Panc1 (cell line): ENCODE measurements around the gene TRIM54. TPM values are rescaled to one million over a fixed set of nuclear protein-coding genes. Genes with fewer than 3 reads are reported as not detected.
"Not testable (repeated sequence)": the region's sequence is repeated elsewhere in the genome, so short reads cannot be mapped to it uniquely, and the experiment has no call there.

ENCODE experiments used
- ATAC-seq: fragments of 200-7000 bp; cut with Tn5 transposase; 2 replicates; pipeline ENCODE4 v1.9.1; 2020; ENCODE audit warnings: mild to moderate bottlenecking, moderate library complexity
- BruUV-seq: library from RNA; stranded (reverse); fragments of 400-500 nt; replicated peaks from 2 replicates; lab custom pipeline; 2021; lab: Mats Ljungman, UMichigan
- CTCF ChIA-PET: fragments of 300-600 bp; sonication (Branson Sonifier 250); formaldehyde crosslinking; loops from one replicate; lab custom pipeline; 2022; ENCODE audit warnings: antibody characterized with exemption; lab: Charles Lee
- POLR2A ChIA-PET: fragments of 300-600 bp; sonication (Branson Sonifier 250); formaldehyde crosslinking; loops from one replicate; lab custom pipeline; 2022; ENCODE audit warnings: antibody characterized with exemption; lab: Charles Lee
- DNase-seq: peaks from one replicate; pipeline ENCODE4 v3.0.0-alpha.2; 2010; ENCODE audit warnings: low read depth, low spot score
- H3K27ac ChIP-seq: 2 replicates; pipeline ENCODE4 v1.5.1; 2011; ENCODE audit warnings: mild to moderate bottlenecking, low read length, inconsistent platforms
- H3K27me3 ChIP-seq: fragments of 200-500 bp; sonication (Bioruptor generic); 2 replicates; pipeline ENCODE4 v1.6.0; 2014; ENCODE audit warnings: low read length, inconsistent platforms; ENCODE audit not compliant: control insufficient read depth, insufficient read depth
- H3K36me3 ChIP-seq: fragments of 200-500 bp; sonication (Bioruptor generic); 2 replicates; pipeline ENCODE4 v1.5.1; 2014; ENCODE audit warnings: inconsistent platforms, mild to moderate bottlenecking, low read length, moderate library complexity; ENCODE audit not compliant: control insufficient read depth, insufficient read depth
- H3K4me1 ChIP-seq: 2 replicates; pipeline ENCODE4 v1.5.1; 2011; ENCODE audit warnings: inconsistent platforms, mild to moderate bottlenecking, low read length, moderate library complexity; ENCODE audit not compliant: control insufficient read depth, insufficient read depth
- H3K4me3 ChIP-seq, 2 experiments: 2 replicates each; pipeline ENCODE4 v1.5.1; 2011 to 2012; ENCODE audit warnings: low read depth in 2 of 2, low read length in 2 of 2, mild to moderate bottlenecking in 2 of 2, inconsistent platforms in 1 of 2, moderate library complexity in 1 of 2
- H3K9me3 ChIP-seq: fragments of 200-500 bp; sonication (Bioruptor generic); 2 replicates; pipeline ENCODE4 v1.5.1; 2014; ENCODE audit warnings: low read depth, mild to moderate bottlenecking, inconsistent platforms, low read length, moderate library complexity; ENCODE audit not compliant: control insufficient read depth, insufficient read depth
- CTCF ChIP-seq: fragments of 450-650 bp; IDR thresholded peaks from 2 replicates; pipeline ENCODE4 v1.5.1; 2017; ENCODE audit warnings: mild to moderate bottlenecking
- POLR2AphosphoS5 ChIP-seq: IDR thresholded peaks from 2 replicates; pipeline ENCODE4 v1.6.1; 2012; ENCODE audit warnings: mild to moderate bottlenecking, low read depth, low read length, moderate library complexity
- REST ChIP-seq, 2 experiments: IDR thresholded peaks; 2 replicates each; pipeline ENCODE4 v1.6.1; 2011 to 2012; ENCODE audit warnings: low read depth in 2 of 2, control low read depth in 1 of 2, low read length in 1 of 2, mild to moderate bottlenecking in 1 of 2, moderate library complexity in 1 of 2; ENCODE audit not compliant: insufficient read depth in 1 of 2
- SIN3A ChIP-seq: IDR thresholded peaks from 2 replicates; pipeline ENCODE4 v1.6.1; 2012; ENCODE audit warnings: low read depth, mild to moderate bottlenecking, low read length, moderate library complexity, borderline replicate concordance; ENCODE audit not compliant: insufficient read depth
- TCF7L2 ChIP-seq: IDR thresholded peaks from 2 replicates; pipeline ENCODE4 v1.6.1; 2011; ENCODE audit warnings: mild to moderate bottlenecking, low read depth, low read length, inconsistent platforms
- in situ Hi-C: cut with HindIII; loops from 2 replicates; pipeline ENCODE4 v1.10.0; 2016; ENCODE audit warnings: low sequenced_read_pairs, low pct_unique_long_range_greater_than_20kb
- intact Hi-C: fragments of 100-400 bp; cut with micrococcal nuclease; formaldehyde crosslinking; loops from one replicate; pipeline ENCODE4 v1.10.0; 2022; ENCODE audit not compliant: unreplicated experiment
- total RNA-seq: library from RNA; stranded (reverse); gene quantifications from one replicate; pipeline ENCODE4 v1.2.1, GENCODE V29; 2021; ENCODE audit not compliant: unreplicated experiment

The TRIM54 gene
- total RNA-seq, 1 experiment from 2014 or later, result 0.21 TPM

- CTCF ChIA-PET, result no interaction called here
- Histone ChIP-seq H3K36me3 (no peaks in the 10 kb centered on the region), H3K4me3 (no peak overlapping the region), H3K27me3 (0 out of 2 replicates have a peak, but pooled peaks cover 4% of the 10 kb centered on the region), H3K9me3 (no peaks in the 10 kb centered on the region), H3K4me1 (no peaks in the 10 kb centered on the region), H3K27ac (no peak overlapping the region)
- no peak for ATAC-seq
- POLR2A ChIA-PET, result no interaction called here
- intact Hi-C loops (no loop called here), in situ Hi-C loops (no loop called here)
- BruUV-seq, result no TSS peak
- DNase-seq, result no peak
- TF ChIP-seq TCF7L2 (no peak), SIN3A (no peak), REST (IDR thresholded peaks at IDR 0.05; ENCODE audit: insufficient read depth in 1 of 2, low read depth in 2 of 2, low read length in 1 of 2) (no peak), CTCF (no peak), POLR2AphosphoS5 (no peak)
Observed at GRCh38 chr2:27270670-27271069, 11.6 kb upstream of the TRIM54 start.

GRCh38 chr2:27271631-27272340 lies 10.4 kb upstream of the TRIM54 start:
- in situ Hi-C loops (no loop called here), intact Hi-C loops (no loop called here)
- ChIA-PET POLR2A (interaction anchor here (0.7 kb wide), 2 partner anchors 21 to 493 kb away, joined by 3 read pairs; no protein-coding TSS in a partner anchor), CTCF (interaction anchor here (0.7 kb wide), 1 partner anchor 51 kb away, joined by 3 read pairs; no protein-coding TSS in a partner anchor)
- no TSS peak for BruUV-seq
- no peaks in the 10 kb centered on the region for H3K36me3 ChIP-seq
- no peak for ATAC-seq
- TF ChIP-seq TCF7L2 (no peak), SIN3A (no peak), POLR2AphosphoS5 (no peak), CTCF (no peak), REST (IDR thresholded peaks at IDR 0.05; ENCODE audit: insufficient read depth in 1 of 2, low read depth in 2 of 2, low read length in 1 of 2) (no peak)
- no peaks in the 10 kb centered on the region for H3K4me1 ChIP-seq
- no peak overlapping the region for H3K4me3 ChIP-seq
- H3K27ac ChIP-seq, result no peak overlapping the region
- H3K27me3 ChIP-seq, result 0 out of 2 replicates have a peak, but pooled peaks cover 4% of the 10 kb centered on the region
- H3K9me3 ChIP-seq, result no peaks in the 10 kb centered on the region
- DNase-seq, result no peak

- H3K4me1 ChIP-seq, H3K27me3 ChIP-seq, H3K9me3 ChIP-seq, H3K27ac ChIP-seq, intact Hi-C loops, BruUV-seq, H3K4me3 ChIP-seq, in situ Hi-C loops, H3K36me3 ChIP-seq, DNase-seq, ATAC-seq: not testable (repeated sequence)
- POLR2A ChIA-PET, result interaction anchor here (0.6 to 0.7 kb wide), 2 partner anchors 9 to 64 kb away, joined by 3 to 5 read pairs; no protein-coding TSS in a partner anchor
- CTCF ChIA-PET, result interaction anchor here (0.7 kb wide), 1 partner anchor 49 kb away, joined by 3 read pairs; no protein-coding TSS in a partner anchor
Observed at GRCh38 chr2:27272537-27273522, 9.4 kb upstream of the TRIM54 start.
